Brain microvascular endothelial cell (primary cell): ENCODE results near the gene SNX19.
A peak's percentile ranks its signal among the peaks of the same experiment; 100 is the strongest.

Experiments used
- DNase-seq: peaks from one replicate; pipeline ENCODE4 v3.0.0-alpha.2; 2020
- H3K27ac ChIP-seq: fragments of 250-450 bp; sonication (Bioruptor Pico); 2 replicates; pipeline ENCODE4 v1.5.1; 2020; ENCODE audit warnings: mild to moderate bottlenecking, moderate library complexity
- H3K27me3 ChIP-seq: fragments of 250-450 bp; sonication (Bioruptor Pico); replicated peaks from 2 replicates; pipeline ENCODE4 v1.5.1; 2020; ENCODE audit warnings: mild to moderate bottlenecking
- H3K36me3 ChIP-seq: fragments of 250-450 bp; sonication (Bioruptor Pico); replicated peaks from 2 replicates; pipeline ENCODE4 v1.5.1; 2020; ENCODE audit warnings: mild to moderate bottlenecking
- H3K4me3 ChIP-seq: 2 replicates; pipeline ENCODE4 v1.5.1; 2011; ENCODE audit warnings: low read depth, mild to moderate bottlenecking, control low read depth, low read length, moderate library complexity
- CTCF ChIP-seq: IDR thresholded peaks from 2 replicates; pipeline ENCODE4 v1.5.1; 2011; ENCODE audit warnings: low read depth, mild to moderate bottlenecking, moderate library complexity, low read length, control low read depth, inconsistent platforms; ENCODE audit errors: missing control alignments
- in situ Hi-C: cut with HindIII; loops from 2 replicates; pipeline ENCODE4 v1.10.0; 2017; ENCODE audit warnings: low sequenced_read_pairs, low pct_ligation_motif_present

Gene SNX19

GRCh38 chr11:130874396-130874795 is 41.9 kb downstream of the SNX19 start:
- H3K27ac ChIP-seq = peak overlapping the region; percentile 31
- DNase-seq = no peak
- H3K36me3 ChIP-seq = peaks cover 34% of the 10 kb centered on the region
- no peaks in the 10 kb centered on the region for H3K27me3 ChIP-seq
- no peak for TF ChIP-seq CTCF
- no peak overlapping the region for H3K4me3 ChIP-seq
- in situ Hi-C loops = no loop called here

- DNase-seq = peak; percentile 60
- H3K4me3 ChIP-seq = no peak overlapping the region
- H3K27me3 ChIP-seq = no peaks in the 10 kb centered on the region
- H3K36me3 ChIP-seq = peaks cover 27% of the 10 kb centered on the region
- in situ Hi-C loops = no loop called here
- peak overlapping the region; percentile 52 for H3K27ac ChIP-seq
- no peak for TF ChIP-seq CTCF
Observed at GRCh38 chr11:130873761-130874160, 42.5 kb downstream of the SNX19 start.

GRCh38 chr11:130872981-130873380 is 43.3 kb downstream of the SNX19 start:
- no peak for TF ChIP-seq CTCF
- Histone ChIP-seq H3K27me3 (no peaks in the 10 kb centered on the region), H3K36me3 (peaks cover 22% of the 10 kb centered on the region), H3K27ac (peak overlapping the region; percentile 52), H3K4me3 (no peak overlapping the region)
- DNase-seq = peak; percentile 66
- in situ Hi-C loops = no loop called here

GRCh38 chr11:130872513-130872912 is 43.8 kb downstream of the SNX19 start:
- TF ChIP-seq CTCF = no peak
- H3K27me3 ChIP-seq = no peaks in the 10 kb centered on the region
- H3K27ac ChIP-seq = peak overlapping the region; percentile 52
- peaks cover 19% of the 10 kb centered on the region for H3K36me3 ChIP-seq
- no peak overlapping the region for H3K4me3 ChIP-seq
- in situ Hi-C loops = no loop called here
- DNase-seq = no peak

GRCh38 chr11:130872102-130872501 is 44.2 kb downstream of the SNX19 start:
- DNase-seq = no peak
- TF ChIP-seq CTCF = no peak
- Histone ChIP-seq H3K36me3 (peaks cover 15% of the 10 kb centered on the region), H3K27ac (no peak overlapping the region), H3K27me3 (no peaks in the 10 kb centered on the region), H3K4me3 (no peak overlapping the region)
- in situ Hi-C loops = no loop called here

GRCh38 chr11:130871616-130872015 is 44.7 kb downstream of the SNX19 start:
- in situ Hi-C loops = no loop called here
- H3K4me3 ChIP-seq = no peak overlapping the region
- DNase-seq = no peak
- peaks cover 11% of the 10 kb centered on the region for H3K36me3 ChIP-seq
- TF ChIP-seq CTCF = no peak
- H3K27ac ChIP-seq = no peak overlapping the region
- no peaks in the 10 kb centered on the region for H3K27me3 ChIP-seq
